ENCODE results near the gene LIPC. TPM values are rescaled to one million over a fixed set of nuclear protein-coding genes. Genes with fewer than 3 reads are reported as not detected.

LIPC gene
- total and polyA plus RNA-seq, 2 donors (not counting 1 experiment from before 2014, with no cell fraction given) = 0.82 to 4.0 TPM

DNA sequence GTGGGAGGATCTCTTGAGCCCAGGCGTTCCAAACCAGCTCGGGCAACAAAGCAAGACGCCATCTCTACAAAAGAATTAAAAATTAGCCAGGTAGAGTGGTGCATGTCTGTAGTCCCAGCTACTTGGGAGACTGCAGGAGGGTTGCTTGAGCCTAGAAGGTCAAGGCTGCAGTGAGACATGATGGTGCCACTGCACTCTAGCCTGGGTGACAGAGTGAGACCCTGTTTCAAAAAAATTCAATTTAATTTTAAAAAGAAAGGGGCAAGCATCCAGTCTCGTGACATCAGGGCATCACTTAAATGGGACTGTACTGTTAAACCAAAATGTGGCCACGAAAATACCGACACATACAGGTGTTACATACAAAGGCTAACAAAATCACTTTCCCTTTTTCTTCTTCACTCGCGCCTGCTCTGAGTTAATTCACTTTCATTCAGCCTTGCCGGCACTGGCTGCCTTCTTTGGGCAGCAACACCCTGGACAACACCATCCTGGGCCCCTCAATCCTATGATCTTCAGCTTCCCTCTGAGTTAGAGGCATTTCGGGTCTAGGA, 121.7 kb downstream of the LIPC start:
- Histone ChIP-seq H3K4me2 (ENCODE audit: extremely low read depth, insufficient read depth, low read length) (no peak overlapping the region), H3K4me1 (ENCODE audit: control insufficient read depth, extremely low read depth, insufficient read depth, low read length) (peaks cover 16% of the 10 kb centered on the region), H4K20me1 (ENCODE audit: control insufficient read depth, extremely low read depth, insufficient read depth, low read length) (no peaks in the 10 kb centered on the region), H3K27ac (ENCODE audit: insufficient read depth, low read length) (no peak overlapping the region), H3K4me3 (replicated peaks in 1 of 4; ENCODE audit: control extremely low read depth in 1 of 4, insufficient read depth in 1 of 4, low read depth in 3 of 4, low read length in 4 of 4) (no peak overlapping the region), H3K27me3 (ENCODE audit: control insufficient read depth, insufficient read depth, low read length) (no peaks in the 10 kb centered on the region), H3K9me3 (ENCODE audit: control insufficient read depth, insufficient read depth, low read depth, low read length) (no peaks in the 10 kb centered on the region), H3K36me3 (ENCODE audit: control insufficient read depth, insufficient read depth, low read length) (no peaks in the 10 kb centered on the region), H3K79me2 (ENCODE audit: control insufficient read depth, insufficient read depth, low read length) (no peaks in the 10 kb centered on the region), H3K9ac (ENCODE audit: insufficient read depth, low read length) (no peak overlapping the region), H2AFZ (ENCODE audit: low read length) (no peak overlapping the region)
- no peak for DNase-seq (ENCODE audit: low read depth in 2 of 2)
- TF ChIP-seq EZH2 (IDR thresholded peaks at IDR 0.05; ENCODE audit: low read length, missing control alignments) = no peak

DNA sequence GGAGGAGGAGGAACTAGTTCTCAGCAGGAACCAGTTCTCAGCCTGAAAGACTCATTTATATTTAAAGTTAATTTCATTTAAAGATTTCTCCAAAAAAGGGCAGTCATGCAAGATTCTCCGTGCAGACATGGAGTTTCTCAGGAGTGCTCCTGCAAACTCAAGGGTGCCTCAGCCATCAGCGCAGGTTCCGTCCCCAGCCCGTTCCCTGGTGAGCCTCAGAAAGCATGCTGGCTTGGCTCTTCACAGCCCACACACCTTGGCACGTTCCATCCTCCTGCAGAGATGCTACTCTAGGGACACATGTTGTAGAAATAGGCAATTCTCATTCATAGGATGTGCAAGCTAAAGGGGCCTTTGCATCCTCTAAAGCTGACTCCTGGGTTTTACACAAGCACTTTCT, 123.0 kb downstream of the LIPC start:
- Histone ChIP-seq H3K9ac (ENCODE audit: insufficient read depth, low read length) (no peak overlapping the region), H3K9me3 (ENCODE audit: control insufficient read depth, insufficient read depth, low read depth, low read length) (no peaks in the 10 kb centered on the region)
- TF ChIP-seq, protein P1, sequence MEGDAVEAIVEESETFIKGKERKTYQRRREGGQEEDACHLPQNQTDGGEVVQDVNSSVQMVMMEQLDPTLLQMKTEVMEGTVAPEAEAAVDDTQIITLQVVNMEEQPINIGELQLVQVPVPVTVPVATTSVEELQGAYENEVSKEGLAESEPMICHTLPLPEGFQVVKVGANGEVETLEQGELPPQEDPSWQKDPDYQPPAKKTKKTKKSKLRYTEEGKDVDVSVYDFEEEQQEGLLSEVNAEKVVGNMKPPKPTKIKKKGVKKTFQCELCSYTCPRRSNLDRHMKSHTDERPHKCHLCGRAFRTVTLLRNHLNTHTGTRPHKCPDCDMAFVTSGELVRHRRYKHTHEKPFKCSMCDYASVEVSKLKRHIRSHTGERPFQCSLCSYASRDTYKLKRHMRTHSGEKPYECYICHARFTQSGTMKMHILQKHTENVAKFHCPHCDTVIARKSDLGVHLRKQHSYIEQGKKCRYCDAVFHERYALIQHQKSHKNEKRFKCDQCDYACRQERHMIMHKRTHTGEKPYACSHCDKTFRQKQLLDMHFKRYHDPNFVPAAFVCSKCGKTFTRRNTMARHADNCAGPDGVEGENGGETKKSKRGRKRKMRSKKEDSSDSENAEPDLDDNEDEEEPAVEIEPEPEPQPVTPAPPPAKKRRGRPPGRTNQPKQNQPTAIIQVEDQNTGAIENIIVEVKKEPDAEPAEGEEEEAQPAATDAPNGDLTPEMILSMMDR (conservative IDR thresholded peaks at IDR 0.05 in 1 of 2, IDR thresholded peaks at IDR 0.05 in 1 of 2; ENCODE audit: low read depth in 1 of 2, low read length in 2 of 2) = no peak
- TF ChIP-seq EZH2 (IDR thresholded peaks at IDR 0.05; ENCODE audit: low read length, missing control alignments) = no peak

DNA sequence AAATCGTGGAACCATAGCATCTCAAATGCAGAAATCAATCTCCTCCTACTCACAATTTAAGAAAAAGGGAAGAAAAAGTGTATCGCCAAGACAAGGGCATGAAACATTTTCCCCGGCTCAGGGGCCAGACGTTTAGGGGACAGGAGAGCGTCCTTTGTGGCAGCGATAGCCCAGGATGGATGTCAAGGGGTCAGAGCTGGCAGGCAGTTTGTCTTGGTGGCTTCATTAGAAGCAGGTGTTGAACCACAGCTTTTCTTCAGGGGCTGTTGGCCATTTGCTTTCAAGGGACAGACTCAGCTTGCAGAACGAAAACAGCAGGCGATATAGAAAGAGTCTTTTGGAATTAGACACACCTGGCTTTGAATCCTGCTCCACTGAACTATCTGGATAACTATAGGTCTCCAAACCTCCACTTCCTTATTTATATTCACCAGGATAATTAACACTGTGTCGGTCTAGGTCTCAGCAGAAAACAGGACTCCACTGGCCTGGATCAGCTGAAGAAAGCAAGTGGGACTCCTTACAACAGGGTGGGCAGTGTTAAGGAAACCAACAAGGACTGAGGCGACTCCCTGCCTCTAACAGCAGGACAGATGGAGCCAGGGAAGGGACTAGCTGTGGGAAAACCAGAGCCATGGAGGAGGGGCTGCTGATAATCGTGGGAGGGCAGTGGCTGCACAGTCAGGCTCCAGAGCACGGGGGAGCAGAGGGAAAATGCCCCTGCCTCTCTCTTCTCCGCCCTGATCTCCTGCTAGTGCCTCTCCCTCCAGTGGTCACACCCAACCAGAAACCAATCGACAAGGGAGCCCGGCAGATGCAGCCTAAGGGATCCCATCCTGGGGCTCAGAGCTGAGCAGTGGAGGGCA, 123.6 kb downstream of the LIPC start:
- Histone ChIP-seq H4K20me1 (ENCODE audit: control insufficient read depth, extremely low read depth, insufficient read depth, low read length) (no peaks in the 10 kb centered on the region), H3K4me1 (ENCODE audit: control insufficient read depth, extremely low read depth, insufficient read depth, low read length) (peaks cover 12% of the 10 kb centered on the region), H3K79me2 (ENCODE audit: control insufficient read depth, insufficient read depth, low read length) (no peaks in the 10 kb centered on the region), H3K9ac (ENCODE audit: insufficient read depth, low read length) (no peak overlapping the region), H2AFZ (ENCODE audit: low read length) (no peak overlapping the region), H3K27me3 (ENCODE audit: control insufficient read depth, insufficient read depth, low read length) (no peaks in the 10 kb centered on the region), H3K27ac (ENCODE audit: insufficient read depth, low read length) (no peak overlapping the region), H3K36me3 (ENCODE audit: control insufficient read depth, insufficient read depth, low read length) (no peaks in the 10 kb centered on the region), H3K4me2 (ENCODE audit: extremely low read depth, insufficient read depth, low read length) (no peak overlapping the region), H3K4me3 (replicated peaks in 1 of 4; ENCODE audit: control extremely low read depth in 1 of 4, insufficient read depth in 1 of 4, low read depth in 3 of 4, low read length in 4 of 4) (no peak overlapping the region), H3K9me3 (ENCODE audit: control insufficient read depth, insufficient read depth, low read depth, low read length) (no peaks in the 10 kb centered on the region)
- DNase-seq (ENCODE audit: low read depth in 2 of 2) = no peak
- TF ChIP-seq, protein P1 (conservative IDR thresholded peaks at IDR 0.05 in 1 of 2, IDR thresholded peaks at IDR 0.05 in 1 of 2; ENCODE audit: low read depth in 1 of 2, low read length in 2 of 2) = no peak
- no peak for TF ChIP-seq EZH2 (IDR thresholded peaks at IDR 0.05; ENCODE audit: low read length, missing control alignments)

More for the DNA sequence above, 123.0 kb downstream of the LIPC start:
- Histone ChIP-seq H4K20me1 (ENCODE audit: control insufficient read depth, extremely low read depth, insufficient read depth, low read length) (no peaks in the 10 kb centered on the region), H3K4me3 (replicated peaks in 1 of 4; ENCODE audit: control extremely low read depth in 1 of 4, insufficient read depth in 1 of 4, low read depth in 3 of 4, low read length in 4 of 4) (no peak overlapping the region), H3K27me3 (ENCODE audit: control insufficient read depth, insufficient read depth, low read length) (no peaks in the 10 kb centered on the region), H3K36me3 (ENCODE audit: control insufficient read depth, insufficient read depth, low read length) (no peaks in the 10 kb centered on the region), H3K27ac (ENCODE audit: insufficient read depth, low read length) (no peak overlapping the region), H3K4me1 (ENCODE audit: control insufficient read depth, extremely low read depth, insufficient read depth, low read length) (peaks cover 12% of the 10 kb centered on the region), H3K79me2 (ENCODE audit: control insufficient read depth, insufficient read depth, low read length) (no peaks in the 10 kb centered on the region), H3K4me2 (ENCODE audit: extremely low read depth, insufficient read depth, low read length) (no peak overlapping the region), H2AFZ (ENCODE audit: low read length) (no peak overlapping the region)
- DNase-seq (ENCODE audit: low read depth in 2 of 2) = no peak
